Measurements from ENCODE around the gene TFAP2E.

DNA sequence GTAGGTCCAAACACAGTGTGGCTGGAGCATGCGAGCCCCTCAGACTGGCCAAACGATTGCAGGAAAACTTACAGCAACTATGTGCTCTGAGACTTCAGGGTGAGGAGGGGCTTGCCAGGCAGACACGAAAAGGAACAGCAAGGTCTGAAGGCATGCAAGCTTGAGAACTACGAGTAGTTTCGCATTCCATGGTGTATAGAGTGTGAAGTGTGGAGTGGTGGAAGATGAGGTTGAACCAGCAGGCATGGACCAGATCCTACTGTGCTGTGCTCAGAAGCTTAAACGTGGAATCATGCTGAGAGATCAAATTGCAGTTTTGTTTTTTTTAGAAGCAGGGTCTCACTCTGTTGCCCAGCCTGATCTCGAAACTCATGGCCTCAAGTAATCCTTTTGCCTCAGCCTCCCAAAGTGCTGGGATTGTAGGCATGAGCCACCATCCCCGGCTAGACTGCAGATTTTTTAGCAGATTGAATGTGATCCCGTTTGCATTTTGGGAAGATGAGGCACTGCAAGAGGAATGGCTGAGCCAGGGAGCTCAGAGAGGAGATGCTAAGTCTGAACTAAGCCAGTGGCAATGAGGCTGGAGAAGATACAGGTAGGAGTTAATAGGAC lies 5.1 kb upstream of the TFAP2E start:
- TF ChIP-seq, protein P1, sequence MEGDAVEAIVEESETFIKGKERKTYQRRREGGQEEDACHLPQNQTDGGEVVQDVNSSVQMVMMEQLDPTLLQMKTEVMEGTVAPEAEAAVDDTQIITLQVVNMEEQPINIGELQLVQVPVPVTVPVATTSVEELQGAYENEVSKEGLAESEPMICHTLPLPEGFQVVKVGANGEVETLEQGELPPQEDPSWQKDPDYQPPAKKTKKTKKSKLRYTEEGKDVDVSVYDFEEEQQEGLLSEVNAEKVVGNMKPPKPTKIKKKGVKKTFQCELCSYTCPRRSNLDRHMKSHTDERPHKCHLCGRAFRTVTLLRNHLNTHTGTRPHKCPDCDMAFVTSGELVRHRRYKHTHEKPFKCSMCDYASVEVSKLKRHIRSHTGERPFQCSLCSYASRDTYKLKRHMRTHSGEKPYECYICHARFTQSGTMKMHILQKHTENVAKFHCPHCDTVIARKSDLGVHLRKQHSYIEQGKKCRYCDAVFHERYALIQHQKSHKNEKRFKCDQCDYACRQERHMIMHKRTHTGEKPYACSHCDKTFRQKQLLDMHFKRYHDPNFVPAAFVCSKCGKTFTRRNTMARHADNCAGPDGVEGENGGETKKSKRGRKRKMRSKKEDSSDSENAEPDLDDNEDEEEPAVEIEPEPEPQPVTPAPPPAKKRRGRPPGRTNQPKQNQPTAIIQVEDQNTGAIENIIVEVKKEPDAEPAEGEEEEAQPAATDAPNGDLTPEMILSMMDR (IDR thresholded peaks at IDR 0.05 in 4 of 5, conservative IDR thresholded peaks at IDR 0.05 in 1 of 5), result no peak
- TF ChIP-seq POLR2A (IDR thresholded peaks at IDR 0.05), result no peak

All from gastrocnemius medialis (tissue), 4 donors.